Measurements from ENCODE around the gene TPRN. TPM values are rescaled to one million over a fixed set of nuclear protein-coding genes. Genes with fewer than 3 reads are reported as not detected.

The TPRN gene
- total RNA-seq, 1 experiment from 2014 or later: 43.1 TPM

DNA sequence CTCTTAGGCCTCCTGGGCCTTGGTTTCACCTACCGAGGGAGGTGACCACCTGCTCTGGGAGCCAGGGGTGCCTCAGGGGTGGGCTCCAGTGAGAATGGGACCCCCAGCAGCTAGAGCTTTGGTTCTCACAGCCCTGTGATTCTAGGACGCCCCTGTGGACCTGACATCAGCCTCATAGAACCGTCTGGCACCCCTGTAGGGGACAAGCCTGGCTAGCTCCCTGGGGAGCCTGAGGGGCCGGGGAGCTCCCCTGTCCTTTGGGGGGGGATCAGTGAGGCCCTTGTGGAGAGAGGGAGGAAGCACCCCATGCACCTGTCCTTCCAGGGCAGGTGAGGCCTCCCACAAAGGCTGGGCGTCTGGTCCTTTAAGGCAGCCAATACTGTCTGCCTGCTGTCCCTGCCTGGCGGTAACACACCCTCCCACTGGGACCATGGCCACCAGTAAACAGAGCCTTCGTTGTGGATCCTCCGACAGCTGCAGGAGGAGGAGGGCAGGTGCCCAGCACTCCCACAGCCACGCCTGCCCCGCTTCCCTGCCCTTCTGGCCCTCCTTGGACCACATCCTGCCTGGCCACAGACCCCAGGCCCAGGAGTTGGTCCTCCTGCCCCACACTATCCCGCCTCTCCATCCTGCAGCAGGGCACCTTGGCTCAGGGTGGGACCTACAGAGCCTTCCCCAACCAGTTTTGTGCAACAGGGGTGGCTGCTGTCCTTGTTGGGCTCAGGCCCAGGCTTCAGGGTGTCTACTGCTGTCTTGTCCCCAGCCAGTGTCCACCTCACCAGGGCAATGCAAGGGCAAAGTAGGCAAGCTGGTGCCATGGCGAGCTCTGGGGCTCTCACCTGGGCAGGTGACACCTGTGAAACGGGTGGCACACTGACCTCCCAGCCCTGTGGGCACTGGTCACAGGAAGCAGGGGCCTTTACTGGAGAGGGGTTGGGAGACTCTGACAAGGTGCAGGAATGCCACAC is 37.5 kb upstream of the TPRN start:
- H3K4me1 Mint-ChIP-seq: peaks cover 29% of the 10 kb centered on the region
- POLR2A ChIA-PET: interaction anchor here (0.6 kb wide), 1 partner anchor 153 kb away, joined by 3 read pairs; no protein-coding TSS in a partner anchor

DNA sequence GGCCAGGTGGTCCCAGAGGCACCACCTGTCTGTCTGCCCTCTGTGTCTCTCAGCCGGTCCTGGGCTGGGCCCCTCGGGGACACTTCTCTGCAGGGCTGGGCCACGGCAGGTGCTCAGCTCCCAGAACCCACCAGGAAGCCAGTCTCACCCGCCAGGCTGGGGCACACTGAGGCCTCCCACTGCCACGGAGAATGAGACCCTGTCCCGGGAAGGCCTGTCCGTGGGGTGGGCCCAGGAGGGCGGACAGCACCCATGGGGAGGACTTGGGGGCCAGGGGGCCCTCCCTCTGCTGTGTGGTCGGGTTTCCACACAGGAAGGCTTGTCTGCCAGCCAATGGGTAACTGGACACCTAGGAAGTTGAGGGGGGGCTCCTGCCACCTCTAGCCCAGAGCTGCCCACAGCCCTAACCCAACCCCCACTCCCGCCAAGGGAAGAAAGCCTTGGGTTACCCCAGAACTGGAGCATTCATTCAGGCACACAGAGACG is 36.4 kb upstream of the TPRN start:
- CTCF ChIA-PET: interaction anchor here (0.6 to 4.6 kb wide), 90 partner anchors 10 to 633 kb away, joined by 3 to 143 read pairs (median 6); partner anchors contain the start of genes CYSRT1, ENTPD2, ENTPD8 and EXD3
- DNase-seq (ENCODE audit: low spot score) (no peak), ATAC-seq (no peak)
- Mint-ChIP-seq H3K4me1 (peaks cover 18% of the 10 kb centered on the region), H3K4me3 (no peak overlapping the region), H3K36me3 (peaks cover under 1% of the 10 kb centered on the region), H3K27me3 (ENCODE audit: low read depth) (no peaks in the 10 kb centered on the region), H3K27ac (no peak overlapping the region), H3K9me3 (no peaks in the 10 kb centered on the region)
- POLR2A ChIA-PET: interaction anchor here (0.9 kb wide), 1 partner anchor 65 kb away, joined by 3 read pairs; the partner anchor contains the start of gene NRARP
- TF ChIP-seq, protein P1, sequence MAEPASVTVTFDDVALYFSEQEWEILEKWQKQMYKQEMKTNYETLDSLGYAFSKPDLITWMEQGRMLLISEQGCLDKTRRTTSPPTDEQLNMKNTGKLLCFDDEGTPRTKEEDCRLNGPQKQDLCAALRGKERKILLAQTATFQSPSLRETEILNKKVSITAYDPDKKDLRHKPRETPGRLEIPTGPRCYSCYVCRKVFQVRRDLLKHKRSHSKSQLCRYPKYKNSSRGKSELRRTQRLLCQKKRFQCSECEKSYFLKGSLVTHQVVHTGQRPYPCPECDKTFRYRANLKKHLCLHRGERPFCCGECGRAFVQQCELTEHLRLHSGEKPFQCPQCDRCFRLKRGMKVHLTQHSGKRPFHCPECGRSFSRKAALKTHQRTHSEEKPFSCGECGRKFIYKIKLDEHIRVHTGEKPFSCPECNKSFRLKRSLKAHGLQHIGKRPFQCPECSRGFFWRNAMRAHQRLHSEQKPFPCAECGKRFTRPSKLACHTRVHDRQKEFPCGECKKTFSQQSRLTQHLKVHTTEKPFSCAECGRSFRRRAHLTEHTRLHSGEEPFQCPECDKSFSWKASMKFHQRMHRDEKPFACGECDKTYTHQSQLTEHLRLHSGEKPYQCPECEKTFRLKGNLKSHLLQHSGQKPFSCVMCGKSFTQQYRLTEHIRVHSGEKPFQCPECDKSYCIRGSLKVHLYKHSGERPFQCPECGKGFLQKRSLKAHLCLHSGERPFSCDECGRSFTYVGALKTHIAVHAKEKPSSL (CRISPR knock-in tag; conservative IDR thresholded peaks at IDR 0.05): no peak
- TF ChIP-seq MYBL2 (CRISPR knock-in tag; IDR thresholded peaks at IDR 0.05): no peak
- no peak for TF ChIP-seq OVOL2 (CRISPR knock-in tag; IDR thresholded peaks at IDR 0.05; ENCODE audit: borderline replicate concordance)
- no peak for TF ChIP-seq ZNF219 (CRISPR knock-in tag; IDR thresholded peaks at IDR 0.05; ENCODE audit: borderline replicate concordance)
- no peak for TF ChIP-seq ZNF396 (CRISPR knock-in tag; IDR thresholded peaks at IDR 0.05; ENCODE audit: borderline replicate concordance)
- no peak for TF ChIP-seq ZNF263 (CRISPR knock-in tag; IDR thresholded peaks at IDR 0.05; ENCODE audit: low read depth)
- TF ChIP-seq, protein P2, sequence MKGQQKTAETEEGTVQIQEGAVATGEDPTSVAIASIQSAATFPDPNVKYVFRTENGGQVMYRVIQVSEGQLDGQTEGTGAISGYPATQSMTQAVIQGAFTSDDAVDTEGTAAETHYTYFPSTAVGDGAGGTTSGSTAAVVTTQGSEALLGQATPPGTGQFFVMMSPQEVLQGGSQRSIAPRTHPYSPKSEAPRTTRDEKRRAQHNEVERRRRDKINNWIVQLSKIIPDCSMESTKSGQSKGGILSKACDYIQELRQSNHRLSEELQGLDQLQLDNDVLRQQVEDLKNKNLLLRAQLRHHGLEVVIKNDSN (CRISPR knock-in tag; IDR thresholded peaks at IDR 0.05): no peak
- TF ChIP-seq ZBTB21 (CRISPR knock-in tag; IDR thresholded peaks at IDR 0.05; ENCODE audit: borderline replicate concordance): no peak
- TF ChIP-seq, protein P3, sequence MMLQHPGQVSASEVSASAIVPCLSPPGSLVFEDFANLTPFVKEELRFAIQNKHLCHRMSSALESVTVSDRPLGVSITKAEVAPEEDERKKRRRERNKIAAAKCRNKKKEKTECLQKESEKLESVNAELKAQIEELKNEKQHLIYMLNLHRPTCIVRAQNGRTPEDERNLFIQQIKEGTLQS (CRISPR knock-in tag; conservative IDR thresholded peaks at IDR 0.05): no peak
- TF ChIP-seq JUN (CRISPR knock-in tag; IDR thresholded peaks at IDR 0.05): no peak

More for the DNA sequence above, 37.5 kb upstream of the TPRN start:
- peaks cover 11% of the 10 kb centered on the region for H3K36me3 Mint-ChIP-seq
- DNase-seq (ENCODE audit: low spot score) (no peak), ATAC-seq (no peak)
- TF ChIP-seq, protein P4, sequence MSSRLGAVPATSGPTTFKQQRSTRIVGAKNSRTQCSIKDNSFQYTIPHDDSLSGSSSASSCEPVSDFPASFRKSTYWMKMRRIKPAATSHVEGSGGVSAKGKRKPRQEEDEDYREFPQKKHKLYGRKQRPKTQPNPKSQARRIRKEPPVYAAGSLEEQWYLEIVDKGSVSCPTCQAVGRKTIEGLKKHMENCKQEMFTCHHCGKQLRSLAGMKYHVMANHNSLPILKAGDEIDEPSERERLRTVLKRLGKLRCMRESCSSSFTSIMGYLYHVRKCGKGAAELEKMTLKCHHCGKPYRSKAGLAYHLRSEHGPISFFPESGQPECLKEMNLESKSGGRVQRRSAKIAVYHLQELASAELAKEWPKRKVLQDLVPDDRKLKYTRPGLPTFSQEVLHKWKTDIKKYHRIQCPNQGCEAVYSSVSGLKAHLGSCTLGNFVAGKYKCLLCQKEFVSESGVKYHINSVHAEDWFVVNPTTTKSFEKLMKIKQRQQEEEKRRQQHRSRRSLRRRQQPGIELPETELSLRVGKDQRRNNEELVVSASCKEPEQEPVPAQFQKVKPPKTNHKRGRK (CRISPR knock-in tag; IDR thresholded peaks at IDR 0.05; ENCODE audit: borderline replicate concordance): no peak
- CTCF ChIA-PET: interaction anchor here (0.6 to 4.6 kb wide), 21 partner anchors 9 to 290 kb away, joined by 3 to 143 read pairs (median 10); partner anchors contain the start of genes CYSRT1, LRRC26, MAN1B1 and NELFB
- H3K4me3 Mint-ChIP-seq: no peak overlapping the region
- no peaks in the 10 kb centered on the region for H3K9me3 Mint-ChIP-seq
- no peaks in the 10 kb centered on the region for H3K27me3 Mint-ChIP-seq (ENCODE audit: low read depth)
- H3K27ac Mint-ChIP-seq: no peak overlapping the region

DNA sequence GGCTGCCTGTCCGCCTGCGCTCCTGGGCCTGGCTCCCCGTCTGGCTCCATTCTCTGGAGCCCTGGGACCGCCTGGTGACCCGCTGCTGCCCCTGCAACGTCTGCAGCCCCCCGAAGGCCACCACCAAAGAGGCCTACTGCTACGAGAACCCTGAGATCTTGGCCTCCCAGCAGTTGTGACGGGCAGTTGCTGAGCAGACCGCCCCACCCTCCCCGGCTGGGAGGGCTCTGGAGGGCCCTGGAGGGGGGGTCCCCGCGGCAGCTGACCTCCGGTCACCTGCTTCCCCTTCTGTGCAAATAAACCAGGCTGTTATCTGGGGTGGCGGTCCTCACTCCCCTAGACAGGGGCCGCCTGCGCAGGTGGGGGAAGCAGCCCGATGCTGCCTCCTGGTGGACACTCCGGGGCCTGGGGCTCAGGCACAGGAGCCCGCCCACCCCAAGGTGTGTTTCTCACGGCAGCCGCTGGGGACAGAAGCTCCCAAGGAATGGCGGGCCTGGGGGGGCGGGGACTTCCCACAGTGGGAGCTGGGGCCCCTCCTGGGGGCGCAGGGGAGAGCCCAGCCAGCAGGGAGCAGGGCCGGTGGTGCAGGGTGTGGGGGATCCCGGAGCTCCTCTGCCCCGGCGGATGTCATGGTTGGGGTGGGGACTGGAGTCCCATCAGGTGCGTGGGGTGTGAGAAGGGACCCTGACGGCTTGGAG is 35.8 kb upstream of the TPRN start:
- DNase-seq (ENCODE audit: low spot score): peak; percentile 96
- peaks cover 18% of the 10 kb centered on the region for H3K4me1 Mint-ChIP-seq
- no peaks in the 10 kb centered on the region for H3K36me3 Mint-ChIP-seq
- H3K4me3 Mint-ChIP-seq: no peak overlapping the region
- POLR2A ChIA-PET: interaction anchor here (0.5 to 0.9 kb wide), 3 partner anchors 21 to 122 kb away, joined by 3 to 4 read pairs (median 3); partner anchors contain the start of genes DPP7 and NRARP
- CTCF ChIA-PET: interaction anchor here (0.6 to 4.6 kb wide), 91 partner anchors 11 to 632 kb away, joined by 3 to 143 read pairs (median 6); partner anchors contain the start of genes CYSRT1, ENTPD2, ENTPD8 and EXD3
- peak; percentile 23 for ATAC-seq
- no peaks in the 10 kb centered on the region for H3K9me3 Mint-ChIP-seq
- H3K27ac Mint-ChIP-seq: no peak overlapping the region
- no peaks in the 10 kb centered on the region for H3K27me3 Mint-ChIP-seq (ENCODE audit: low read depth)
- TF ChIP-seq, protein P5, sequence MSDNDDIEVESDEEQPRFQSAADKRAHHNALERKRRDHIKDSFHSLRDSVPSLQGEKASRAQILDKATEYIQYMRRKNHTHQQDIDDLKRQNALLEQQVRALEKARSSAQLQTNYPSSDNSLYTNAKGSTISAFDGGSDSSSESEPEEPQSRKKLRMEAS (CRISPR knock-in tag; IDR thresholded peaks at IDR 0.05): peak; percentile 52; the same call in 1 of the 2 replicates
- no peak for TF ChIP-seq SOX15 (CRISPR knock-in tag; IDR thresholded peaks at IDR 0.05)
- TF ChIP-seq, protein P6, sequence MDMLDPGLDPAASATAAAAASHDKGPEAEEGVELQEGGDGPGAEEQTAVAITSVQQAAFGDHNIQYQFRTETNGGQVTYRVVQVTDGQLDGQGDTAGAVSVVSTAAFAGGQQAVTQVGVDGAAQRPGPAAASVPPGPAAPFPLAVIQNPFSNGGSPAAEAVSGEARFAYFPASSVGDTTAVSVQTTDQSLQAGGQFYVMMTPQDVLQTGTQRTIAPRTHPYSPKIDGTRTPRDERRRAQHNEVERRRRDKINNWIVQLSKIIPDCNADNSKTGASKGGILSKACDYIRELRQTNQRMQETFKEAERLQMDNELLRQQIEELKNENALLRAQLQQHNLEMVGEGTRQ (CRISPR knock-in tag; IDR thresholded peaks at IDR 0.05): peak; percentile 34
- TF ChIP-seq ZBTB21 (CRISPR knock-in tag; IDR thresholded peaks at IDR 0.05; ENCODE audit: borderline replicate concordance): no peak
- TF ChIP-seq, protein P7, sequence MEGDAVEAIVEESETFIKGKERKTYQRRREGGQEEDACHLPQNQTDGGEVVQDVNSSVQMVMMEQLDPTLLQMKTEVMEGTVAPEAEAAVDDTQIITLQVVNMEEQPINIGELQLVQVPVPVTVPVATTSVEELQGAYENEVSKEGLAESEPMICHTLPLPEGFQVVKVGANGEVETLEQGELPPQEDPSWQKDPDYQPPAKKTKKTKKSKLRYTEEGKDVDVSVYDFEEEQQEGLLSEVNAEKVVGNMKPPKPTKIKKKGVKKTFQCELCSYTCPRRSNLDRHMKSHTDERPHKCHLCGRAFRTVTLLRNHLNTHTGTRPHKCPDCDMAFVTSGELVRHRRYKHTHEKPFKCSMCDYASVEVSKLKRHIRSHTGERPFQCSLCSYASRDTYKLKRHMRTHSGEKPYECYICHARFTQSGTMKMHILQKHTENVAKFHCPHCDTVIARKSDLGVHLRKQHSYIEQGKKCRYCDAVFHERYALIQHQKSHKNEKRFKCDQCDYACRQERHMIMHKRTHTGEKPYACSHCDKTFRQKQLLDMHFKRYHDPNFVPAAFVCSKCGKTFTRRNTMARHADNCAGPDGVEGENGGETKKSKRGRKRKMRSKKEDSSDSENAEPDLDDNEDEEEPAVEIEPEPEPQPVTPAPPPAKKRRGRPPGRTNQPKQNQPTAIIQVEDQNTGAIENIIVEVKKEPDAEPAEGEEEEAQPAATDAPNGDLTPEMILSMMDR (IDR thresholded peaks at IDR 0.05): peak; percentile 98
- TF ChIP-seq, protein P8, sequence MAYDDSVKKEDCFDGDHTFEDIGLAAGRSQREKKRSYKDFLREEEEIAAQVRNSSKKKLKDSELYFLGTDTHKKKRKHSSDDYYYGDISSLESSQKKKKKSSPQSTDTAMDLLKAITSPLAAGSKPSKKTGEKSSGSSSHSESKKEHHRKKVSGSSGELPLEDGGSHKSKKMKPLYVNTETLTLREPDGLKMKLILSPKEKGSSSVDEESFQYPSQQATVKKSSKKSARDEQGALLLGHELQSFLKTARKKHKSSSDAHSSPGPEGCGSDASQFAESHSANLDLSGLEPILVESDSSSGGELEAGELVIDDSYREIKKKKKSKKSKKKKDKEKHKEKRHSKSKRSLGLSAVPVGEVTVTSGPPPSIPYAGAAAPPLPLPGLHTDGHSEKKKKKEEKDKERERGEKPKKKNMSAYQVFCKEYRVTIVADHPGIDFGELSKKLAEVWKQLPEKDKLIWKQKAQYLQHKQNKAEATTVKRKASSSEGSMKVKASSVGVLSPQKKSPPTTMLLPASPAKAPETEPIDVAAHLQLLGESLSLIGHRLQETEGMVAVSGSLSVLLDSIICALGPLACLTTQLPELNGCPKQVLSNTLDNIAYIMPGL (CRISPR knock-in tag; IDR thresholded peaks at IDR 0.05): peak; percentile 88
- peak; percentile 52; the same call in 1 of the 2 replicates for TF ChIP-seq GABPB1 (CRISPR knock-in tag; IDR thresholded peaks at IDR 0.05)

All from WTC11 (cell line).